ENCODE measurements around the gene VWC2L. TPM values are rescaled to one million over a fixed set of nuclear protein-coding genes. Genes with fewer than 3 reads are reported as not detected.

Gene VWC2L
- total RNA-seq, 1 experiment from 2014 or later: not detected

DNA sequence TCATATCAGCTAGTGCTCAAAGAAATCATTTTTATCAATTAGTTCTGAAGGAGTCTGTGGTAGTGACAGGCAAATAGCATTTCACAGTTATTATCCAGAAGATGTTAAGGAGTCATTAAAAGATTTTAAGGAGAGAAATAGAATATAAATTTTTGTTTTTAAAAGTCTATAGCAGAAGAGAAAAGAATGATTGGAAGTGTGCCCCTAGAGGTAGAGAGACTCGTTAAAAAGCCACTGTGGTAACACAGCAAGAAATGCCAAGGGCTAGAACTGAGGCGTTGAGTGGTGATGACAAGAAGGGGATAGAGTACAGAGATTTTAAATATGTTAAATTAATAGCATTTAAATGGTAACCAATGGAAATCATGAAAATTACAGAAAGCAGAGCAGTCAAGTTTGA, 78.3 kb downstream of the VWC2L start:
- H3K36me3 ChIP-seq (replicated peaks; ENCODE audit: control insufficient read depth, insufficient read depth, low read length): no peaks in the 10 kb centered on the region
- DNase-seq: no peak
- H3K27me3 ChIP-seq (ENCODE audit: control insufficient read depth, insufficient read depth, low read length): no peaks in the 10 kb centered on the region

DNA sequence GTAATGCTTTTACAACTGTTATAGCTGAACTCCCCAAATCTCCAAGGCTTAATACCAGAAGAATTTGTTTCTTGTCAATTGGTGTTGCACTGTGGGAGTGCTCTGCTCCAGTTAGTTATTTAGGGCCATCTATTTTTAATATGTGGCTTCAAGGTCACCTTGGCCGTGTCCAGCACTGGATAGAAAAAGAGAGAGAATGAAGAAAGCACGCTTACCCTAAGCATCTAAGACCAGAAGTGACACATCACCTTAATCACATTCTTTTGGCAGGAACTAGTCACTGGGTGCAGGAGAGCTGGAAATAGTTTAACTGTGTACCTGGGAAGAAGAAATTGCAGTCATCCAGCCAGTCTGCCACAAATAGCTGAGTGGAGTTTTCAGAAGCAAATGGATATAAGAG, 78.8 kb downstream of the VWC2L start:
- H3K36me3 ChIP-seq (replicated peaks; ENCODE audit: control insufficient read depth, insufficient read depth, low read length): no peaks in the 10 kb centered on the region
- DNase-seq: no peak
- no peaks in the 10 kb centered on the region for H3K27me3 ChIP-seq (ENCODE audit: control insufficient read depth, insufficient read depth, low read length)
- no peak overlapping the region for H3K4me3 ChIP-seq (ENCODE audit: insufficient read depth, low read depth, low read length)

More for the DNA sequence above, 78.3 kb downstream of the VWC2L start:
- no peak overlapping the region for H3K4me3 ChIP-seq (ENCODE audit: insufficient read depth, low read depth, low read length)

DNA sequence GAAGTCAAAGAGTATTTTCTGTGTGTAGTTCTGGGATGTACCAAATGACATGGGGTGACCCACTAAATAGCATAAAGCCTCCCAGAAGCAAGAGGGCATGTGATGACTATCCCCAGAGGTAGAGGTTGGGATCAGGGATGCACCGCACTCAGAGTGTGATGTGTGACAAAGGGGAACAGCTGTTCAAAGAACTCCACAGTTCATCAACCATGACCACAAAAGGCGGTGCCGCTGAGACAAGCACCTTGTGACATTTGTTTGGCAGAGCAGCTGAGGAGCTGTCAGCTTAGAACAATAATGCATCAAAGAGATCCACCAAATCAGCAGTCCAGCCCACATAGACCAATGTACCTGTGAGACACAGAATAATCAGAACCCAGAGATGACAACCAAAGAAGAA, 81.3 kb downstream of the VWC2L start:
- Histone ChIP-seq H3K36me3 (replicated peaks; ENCODE audit: control insufficient read depth, insufficient read depth, low read length) (no peaks in the 10 kb centered on the region), H3K27me3 (ENCODE audit: control insufficient read depth, insufficient read depth, low read length) (no peaks in the 10 kb centered on the region), H3K4me3 (ENCODE audit: insufficient read depth, low read depth, low read length) (no peak overlapping the region)
- no peak for DNase-seq

DNA sequence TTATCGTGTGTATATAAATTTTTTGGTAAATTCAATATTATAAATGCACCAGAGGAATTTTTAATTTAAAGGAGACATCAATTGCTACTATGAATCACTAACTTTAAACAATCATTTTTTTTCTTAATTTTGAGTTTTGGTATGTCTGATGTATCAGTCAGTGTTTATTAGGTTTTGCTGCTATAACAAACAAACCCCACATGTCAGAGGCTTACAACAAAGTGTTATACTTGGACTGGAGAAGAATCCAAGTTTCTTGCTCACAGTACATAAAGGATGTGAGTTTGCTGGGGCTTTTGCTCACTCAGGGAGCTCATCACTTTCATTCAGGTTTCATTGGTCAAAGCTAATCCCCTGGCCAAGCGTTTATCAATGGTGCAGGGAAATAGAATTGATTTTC, 81.8 kb downstream of the VWC2L start:
- Histone ChIP-seq H3K27me3 (ENCODE audit: control insufficient read depth, insufficient read depth, low read length) (no peaks in the 10 kb centered on the region), H3K36me3 (replicated peaks; ENCODE audit: control insufficient read depth, insufficient read depth, low read length) (no peaks in the 10 kb centered on the region)

DNA sequence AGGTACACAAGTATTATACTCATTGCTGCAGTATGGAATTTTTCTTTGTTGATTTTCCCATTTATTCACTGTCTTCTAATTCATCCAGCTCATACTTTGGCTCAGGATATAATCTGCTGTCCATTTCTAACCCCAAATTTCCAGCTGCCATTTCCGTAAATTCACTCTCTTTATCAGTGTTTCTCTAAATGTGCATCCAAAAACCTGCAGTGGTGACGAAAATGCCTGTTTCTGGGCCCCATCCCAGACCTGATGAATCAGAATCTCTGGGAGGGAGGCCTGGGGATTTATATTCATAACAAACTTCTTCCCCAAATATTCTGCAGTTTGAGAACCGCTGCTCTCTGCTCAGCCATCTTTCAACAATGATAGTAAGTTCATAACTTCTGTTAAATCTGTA, 86.6 kb downstream of the VWC2L start:
- no peaks in the 10 kb centered on the region for H3K36me3 ChIP-seq (replicated peaks; ENCODE audit: control insufficient read depth, insufficient read depth, low read length)
- H3K4me3 ChIP-seq (ENCODE audit: insufficient read depth, low read depth, low read length): no peak overlapping the region
- H3K27me3 ChIP-seq (ENCODE audit: control insufficient read depth, insufficient read depth, low read length): no peaks in the 10 kb centered on the region
- no peak for DNase-seq

More for the DNA sequence above, 81.8 kb downstream of the VWC2L start:
- no peak overlapping the region for H3K4me3 ChIP-seq (ENCODE audit: insufficient read depth, low read depth, low read length)
- no peak for DNase-seq

DNA sequence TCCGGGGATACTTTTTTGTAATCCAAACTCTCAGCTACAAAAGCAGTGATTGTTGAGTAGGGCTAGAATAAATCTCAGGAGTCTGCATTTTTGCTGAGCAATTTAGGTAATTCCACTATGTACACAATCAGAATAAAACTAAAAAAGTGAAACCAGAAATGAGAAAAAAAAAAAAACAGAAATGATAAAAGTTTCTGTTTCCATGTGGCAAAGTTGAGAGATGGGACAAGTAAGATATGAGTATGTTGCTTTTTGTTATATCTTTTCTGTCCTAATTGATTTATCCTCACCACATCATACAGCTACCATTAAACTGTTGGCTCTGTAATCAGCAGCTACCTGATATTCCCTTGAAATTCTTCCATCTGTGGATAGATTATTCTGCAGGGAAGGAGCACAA, 92.7 kb downstream of the VWC2L start:
- no peaks in the 10 kb centered on the region for H3K36me3 ChIP-seq (replicated peaks; ENCODE audit: control insufficient read depth, insufficient read depth, low read length)
- no peak for DNase-seq
- H3K27me3 ChIP-seq (ENCODE audit: control insufficient read depth, insufficient read depth, low read length): no peaks in the 10 kb centered on the region

DNA sequence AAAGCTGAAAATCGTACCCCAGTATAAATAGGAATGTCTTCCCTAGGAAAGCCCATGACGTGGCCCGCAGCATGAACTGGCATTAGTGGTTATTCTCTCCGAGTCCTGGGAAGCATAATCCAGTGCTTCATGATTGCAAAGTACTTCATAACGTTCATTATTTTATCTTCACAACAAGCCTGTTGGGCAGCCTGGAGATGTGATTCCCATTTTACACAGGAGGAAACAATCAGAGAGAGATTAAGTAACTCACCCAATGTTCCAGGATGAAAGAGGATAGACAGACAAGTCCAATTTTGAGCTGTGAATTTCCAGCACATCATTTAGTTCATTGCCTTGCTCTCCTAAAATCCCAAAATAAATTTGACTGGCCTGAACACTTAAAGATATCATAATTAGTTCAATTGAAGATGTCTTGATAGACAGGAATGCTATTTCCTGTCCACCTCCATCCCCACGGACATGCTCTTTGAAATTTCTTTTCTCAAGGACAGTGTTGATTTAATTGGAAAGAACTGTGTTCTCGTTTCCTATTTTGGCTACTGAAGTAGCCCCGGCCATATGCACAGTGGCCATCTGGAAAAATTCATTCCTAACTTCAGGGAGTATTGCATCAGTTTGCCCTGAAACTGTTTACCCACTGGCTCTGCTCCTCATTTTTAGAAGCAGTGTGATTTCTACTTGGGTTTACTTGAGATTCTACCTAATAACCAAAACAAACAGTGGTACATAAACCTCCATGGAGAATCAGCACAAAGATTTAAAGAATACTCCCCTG, 93.9 kb downstream of the VWC2L start:
- Histone ChIP-seq H3K27me3 (ENCODE audit: control insufficient read depth, insufficient read depth, low read length) (no peaks in the 10 kb centered on the region), H3K36me3 (replicated peaks; ENCODE audit: control insufficient read depth, insufficient read depth, low read length) (no peaks in the 10 kb centered on the region), H3K4me3 (ENCODE audit: insufficient read depth, low read depth, low read length) (no peak overlapping the region)
- no peak for DNase-seq

More for the DNA sequence above, 92.7 kb downstream of the VWC2L start:
- no peak overlapping the region for H3K4me3 ChIP-seq (ENCODE audit: insufficient read depth, low read depth, low read length)

DNA sequence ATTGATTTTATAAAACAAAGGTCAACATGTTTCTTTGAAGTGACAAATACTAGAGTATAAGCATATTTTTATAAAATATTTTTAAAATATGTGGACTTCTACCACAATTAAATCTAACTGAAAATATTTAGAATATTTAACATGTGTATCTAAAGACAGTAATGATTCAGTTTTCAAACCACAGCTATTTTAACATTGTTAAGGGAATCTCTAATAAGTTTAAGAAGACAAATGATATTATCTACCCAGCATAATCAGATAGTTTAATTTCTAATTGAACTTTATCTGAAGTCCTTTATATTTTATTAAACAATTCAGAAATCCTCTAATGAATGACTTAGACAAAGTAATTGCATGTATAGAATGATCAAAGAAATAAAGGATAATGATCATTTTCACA, 96.2 kb downstream of the VWC2L start:
- Histone ChIP-seq H3K4me3 (ENCODE audit: insufficient read depth, low read depth, low read length) (no peak overlapping the region), H3K27me3 (ENCODE audit: control insufficient read depth, insufficient read depth, low read length) (no peaks in the 10 kb centered on the region), H3K36me3 (replicated peaks; ENCODE audit: control insufficient read depth, insufficient read depth, low read length) (no peaks in the 10 kb centered on the region)
- DNase-seq: no peak

DNA sequence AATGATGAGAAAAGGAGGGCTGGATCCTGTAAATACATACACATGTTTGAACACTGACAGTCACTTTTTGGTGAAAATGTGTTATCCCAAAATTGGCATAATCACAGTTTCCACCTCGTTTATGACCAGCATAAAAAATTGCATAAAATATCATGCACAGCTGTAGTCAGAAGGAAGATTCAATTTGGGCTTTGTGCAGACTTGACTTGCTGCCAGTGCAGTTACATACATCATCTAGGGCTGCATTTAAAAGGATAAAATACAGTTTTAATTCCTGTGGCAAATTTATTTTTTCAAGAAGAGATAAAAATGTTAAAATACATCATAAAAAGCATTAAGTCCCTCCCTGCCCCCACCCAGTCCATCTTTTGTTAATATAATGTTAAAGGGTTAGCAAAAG, 103.8 kb downstream of the VWC2L start:
- Histone ChIP-seq H3K36me3 (replicated peaks; ENCODE audit: control insufficient read depth, insufficient read depth, low read length) (no peaks in the 10 kb centered on the region), H3K4me3 (ENCODE audit: insufficient read depth, low read depth, low read length) (no peak overlapping the region), H3K27me3 (ENCODE audit: control insufficient read depth, insufficient read depth, low read length) (no peaks in the 10 kb centered on the region)
- DNase-seq: no peak

DNA sequence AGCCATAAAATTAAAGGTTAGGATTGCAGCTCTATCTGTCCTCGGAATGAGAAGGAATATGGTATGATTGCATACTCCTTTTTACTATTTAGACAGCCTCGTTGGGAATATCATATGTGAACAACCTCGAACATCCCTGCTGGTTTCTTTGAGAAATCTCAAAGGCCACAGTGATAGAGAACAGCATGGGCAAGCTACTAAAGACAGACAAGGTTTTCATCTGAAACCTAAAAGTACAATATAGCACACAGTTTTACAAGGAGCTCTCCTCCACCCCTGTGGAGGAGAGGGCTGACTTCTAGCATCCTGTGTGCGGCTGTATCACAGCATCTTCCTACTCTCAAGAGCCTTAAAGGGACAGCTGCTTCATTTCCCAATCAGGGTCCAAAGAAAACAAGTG, 104.3 kb downstream of the VWC2L start:
- no peak for DNase-seq

DNA sequence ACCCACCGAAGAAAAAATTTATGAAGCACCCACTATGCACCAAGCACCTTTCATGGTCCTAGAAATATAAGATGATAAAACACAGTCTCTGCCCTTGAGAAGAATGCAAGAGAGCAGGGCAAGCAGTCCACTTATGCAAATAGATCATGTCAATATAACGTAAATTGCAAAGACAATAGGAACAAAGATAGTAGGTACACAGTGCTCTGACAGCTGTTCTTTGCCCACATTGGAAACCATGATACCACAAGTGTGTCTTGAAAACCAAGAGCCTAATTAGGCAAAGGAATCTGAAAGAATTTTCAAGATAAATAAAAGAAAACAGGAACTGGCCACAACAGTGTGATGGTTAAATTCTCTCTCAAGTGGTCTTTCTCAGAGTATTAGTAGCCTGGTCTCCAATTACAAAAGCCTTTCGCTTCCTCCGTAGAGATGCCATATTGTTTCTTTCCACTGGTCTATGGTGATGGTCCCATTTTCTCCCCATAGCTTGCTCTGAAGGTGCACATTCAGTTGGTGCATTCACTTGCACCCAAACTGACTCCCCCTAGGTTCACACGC, 108.5 kb downstream of the VWC2L start:
- no peak overlapping the region for H3K4me3 ChIP-seq (ENCODE audit: insufficient read depth, low read depth, low read length)
- no peaks in the 10 kb centered on the region for H3K27me3 ChIP-seq (ENCODE audit: control insufficient read depth, insufficient read depth, low read length)
- no peaks in the 10 kb centered on the region for H3K36me3 ChIP-seq (replicated peaks; ENCODE audit: control insufficient read depth, insufficient read depth, low read length)
- DNase-seq: no peak

More for the DNA sequence above, 104.3 kb downstream of the VWC2L start:
- no peaks in the 10 kb centered on the region for H3K36me3 ChIP-seq (replicated peaks; ENCODE audit: control insufficient read depth, insufficient read depth, low read length)
- no peaks in the 10 kb centered on the region for H3K27me3 ChIP-seq (ENCODE audit: control insufficient read depth, insufficient read depth, low read length)
- H3K4me3 ChIP-seq (ENCODE audit: insufficient read depth, low read depth, low read length): no peak overlapping the region

DNA sequence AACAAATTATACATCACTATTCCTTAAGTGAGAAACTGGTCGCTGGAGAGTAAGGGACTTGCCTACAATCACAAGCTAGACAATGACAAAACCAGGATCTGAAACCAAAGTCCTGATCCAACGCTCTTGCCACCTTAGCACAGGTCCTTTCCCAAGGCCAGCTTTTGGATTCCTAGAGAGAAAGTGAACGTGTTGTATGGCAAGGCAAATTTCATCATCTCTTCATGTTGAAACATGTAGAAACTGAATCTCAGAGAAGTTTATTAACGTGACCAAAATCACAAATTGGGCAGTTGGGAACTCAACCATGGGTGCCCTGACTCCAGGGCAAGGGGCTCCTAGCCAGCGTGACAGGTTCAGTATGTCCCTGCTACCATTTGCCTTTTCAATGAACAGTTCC, 118.2 kb downstream of the VWC2L start:
- no peak overlapping the region for H3K4me3 ChIP-seq (ENCODE audit: insufficient read depth, low read depth, low read length)
- DNase-seq: no peak
- no peaks in the 10 kb centered on the region for H3K36me3 ChIP-seq (replicated peaks; ENCODE audit: control insufficient read depth, insufficient read depth, low read length)
- H3K27me3 ChIP-seq (ENCODE audit: control insufficient read depth, insufficient read depth, low read length): no peaks in the 10 kb centered on the region

DNA sequence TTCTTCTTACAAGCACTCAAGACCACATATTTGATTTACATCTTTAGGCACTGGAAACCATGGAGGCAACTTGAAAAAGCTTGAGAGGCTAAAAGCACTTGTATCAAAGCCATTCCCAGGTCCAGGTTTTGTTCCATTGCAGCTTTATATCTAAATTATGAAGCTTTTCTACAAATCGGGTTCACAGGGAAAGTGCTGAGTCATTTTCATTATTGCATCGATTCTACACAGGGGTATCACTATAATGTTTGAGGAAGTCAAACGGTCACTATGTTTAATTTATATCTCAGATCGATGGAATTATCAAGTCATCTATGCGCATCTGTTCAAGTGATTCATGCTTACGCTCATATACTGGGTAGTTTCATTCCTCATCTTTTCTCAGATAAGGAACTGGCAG, 118.7 kb downstream of the VWC2L start:
- no peak overlapping the region for H3K4me3 ChIP-seq (ENCODE audit: insufficient read depth, low read depth, low read length)
- no peaks in the 10 kb centered on the region for H3K27me3 ChIP-seq (ENCODE audit: control insufficient read depth, insufficient read depth, low read length)
- H3K36me3 ChIP-seq (replicated peaks; ENCODE audit: control insufficient read depth, insufficient read depth, low read length): no peaks in the 10 kb centered on the region
- no peak for DNase-seq

DNA sequence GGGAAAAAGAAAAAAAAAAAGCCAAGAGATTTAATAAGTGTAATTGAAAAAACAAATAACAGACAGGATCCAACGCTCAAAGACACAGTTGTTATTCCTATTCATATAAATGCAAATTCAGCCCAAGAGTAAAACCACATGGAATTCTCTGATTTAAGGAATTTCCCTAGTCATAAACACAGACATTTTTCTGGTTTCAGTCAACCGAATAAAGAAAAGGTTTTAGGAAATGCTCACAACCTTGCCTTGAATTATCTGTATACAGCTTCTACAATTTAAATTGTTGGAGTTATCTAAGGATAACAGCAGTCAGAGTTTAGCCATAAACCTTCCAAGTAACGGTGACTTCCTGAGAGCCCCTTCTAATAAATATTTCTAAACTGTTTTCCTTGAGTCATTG, 122.7 kb downstream of the VWC2L start:
- H3K27me3 ChIP-seq (ENCODE audit: control insufficient read depth, insufficient read depth, low read length): no peaks in the 10 kb centered on the region
- H3K36me3 ChIP-seq (replicated peaks; ENCODE audit: control insufficient read depth, insufficient read depth, low read length): no peaks in the 10 kb centered on the region
- DNase-seq: no peak
- no peak overlapping the region for H3K4me3 ChIP-seq (ENCODE audit: insufficient read depth, low read depth, low read length)

DNA sequence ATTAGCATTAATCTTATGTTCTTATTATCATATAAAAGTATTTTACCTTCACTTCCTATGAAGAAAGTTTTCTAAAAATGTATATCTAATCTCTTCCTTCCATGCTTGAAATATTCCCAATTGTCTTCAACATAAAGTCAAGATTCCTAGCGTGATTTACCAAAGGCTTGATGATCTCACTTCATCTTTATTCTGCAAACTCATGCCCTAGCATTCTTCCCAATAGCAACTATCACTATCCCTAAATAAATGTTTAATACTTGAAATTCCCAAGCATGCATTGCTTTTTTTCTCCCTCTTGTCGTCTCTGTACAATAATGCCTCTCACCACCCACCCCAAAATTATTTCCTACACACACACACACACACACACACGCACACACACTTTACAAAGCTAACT, 125.8 kb downstream of the VWC2L start:
- no peak overlapping the region for H3K4me3 ChIP-seq (ENCODE audit: insufficient read depth, low read depth, low read length)
- no peaks in the 10 kb centered on the region for H3K27me3 ChIP-seq (ENCODE audit: control insufficient read depth, insufficient read depth, low read length)
- no peak for DNase-seq
- no peaks in the 10 kb centered on the region for H3K36me3 ChIP-seq (replicated peaks; ENCODE audit: control insufficient read depth, insufficient read depth, low read length)
